Psoas muscle (tissue), 8 donors: ENCODE data around the gene TLE7. TPM values are rescaled to one million over a fixed set of nuclear protein-coding genes. Genes with fewer than 3 reads are reported as not detected.

ENCODE experiments used
- ATAC-seq, 4 donors: fragments of 200-7000 bp; cut with Tn5 transposase; one replicate each; pipeline ENCODE4 v1.9.1; 2020; ENCODE audit warnings: moderate library complexity in 3 of 4, mild to moderate bottlenecking in 2 of 4
- DNase-seq, 2 donors: peaks; one replicate each; pipeline ENCODE4 v3.0.0-alpha.2; 2020
- H3K27ac ChIP-seq: fragments of 200-600 bp; one replicate; pipeline ENCODE4 v1.8.0; 2022
- H3K27me3 ChIP-seq, 3 donors: fragments of 200-600 bp in 1 of 3; one replicate each; pipeline versions ENCODE4 v1.6.1 to v1.8.0; 2013 to 2022; ENCODE audit warnings: low read length in 2 of 3, mild to moderate bottlenecking in 2 of 3, moderate library complexity in 1 of 3; ENCODE audit not compliant: insufficient read depth in 3 of 3
- H3K36me3 ChIP-seq, 2 donors: fragments of 200-600 bp in 1 of 2; one replicate each; pipeline versions ENCODE4 v1.6.1 to v1.8.0; 2013 to 2022; ENCODE audit warnings: low read depth in 1 of 2, mild to moderate bottlenecking in 1 of 2, moderate library complexity in 1 of 2; ENCODE audit not compliant: insufficient read depth in 1 of 2
- H3K4me1 ChIP-seq: fragments of 200-600 bp; one replicate; pipeline ENCODE4 v1.8.0; 2022
- H3K4me3 ChIP-seq: fragments of 200-600 bp; one replicate; pipeline ENCODE4 v1.8.0; 2022; ENCODE audit warnings: mild to moderate bottlenecking
- H3K9me3 ChIP-seq: fragments of 200-600 bp; one replicate; pipeline ENCODE4 v1.8.0; 2022
- CTCF ChIP-seq: fragments of 200-600 bp; IDR thresholded peaks from one replicate; pipeline ENCODE4 v1.8.0; 2022; ENCODE audit warnings: antibody characterized with exemption
- WGBS, 3 donors: extraction: QIAGEN DNeasy Blood & Tissue Kit; methylation state at CpG; one replicate each; pipeline versions ENCODE4 v1.1.6 to v1.1.7; 2013; 5-methylcytosine and 5-hydroxymethylcytosine counted together
- intact Hi-C, 2 donors: fragments of 100-400 bp; cut with DNase I; formaldehyde crosslinking; loops; one replicate each; pipeline versions ENCODE4 v1.11.0 to v1.14.2; 2022
- polyA plus RNA-seq, 3 donors: library from polyadenylated mRNA; stranded (reverse); fragments of 200-250 nt; gene quantifications; one replicate each; pipeline ENCODE4 v1.2.3, GENCODE V29; 2013
- total RNA-seq, 4 donors: library from RNA; stranded (reverse); fragmentation: NEBNext Ultra II Directional in 2 of 4; extraction: Animal tissue kit (Norgen Biotek cat#: 25700) in 2 of 4; gene quantifications; one replicate each; pipeline versions ENCODE4 v1.2.1 to v1.2.4, GENCODE V29; 2021 to 2023
- donor health status: healthy with polysubstance abuse.
- donor health status: DM: no; HTN: no; CAD: no; lungs with moderate emphysema.
- donor health status: Bipolar disorder and iron deficiency.
- donor health status: healthy.
- donor health status: DM: yes; HTN: yes; CAD: no.
- donor health status: DM: no; HTN: no; CAD: no.
- donor health status: DM: no; HTN: no; CAD: no.
- donor health status: DM: yes; HTN: yes; CAD: no.

TLE7 gene
- total and polyA plus RNA-seq, 7 donors, result not detected

GRCh38 chr16:71406724-71407123 is 35.1 kb downstream of the TLE7 start:
- no peak for DNase-seq
- WGBS, 3 donors, result 57 to 67% (median 62%) methylated on average over 8 of the region's 8 CpGs
- intact Hi-C loops, result no loop called here

DNA sequence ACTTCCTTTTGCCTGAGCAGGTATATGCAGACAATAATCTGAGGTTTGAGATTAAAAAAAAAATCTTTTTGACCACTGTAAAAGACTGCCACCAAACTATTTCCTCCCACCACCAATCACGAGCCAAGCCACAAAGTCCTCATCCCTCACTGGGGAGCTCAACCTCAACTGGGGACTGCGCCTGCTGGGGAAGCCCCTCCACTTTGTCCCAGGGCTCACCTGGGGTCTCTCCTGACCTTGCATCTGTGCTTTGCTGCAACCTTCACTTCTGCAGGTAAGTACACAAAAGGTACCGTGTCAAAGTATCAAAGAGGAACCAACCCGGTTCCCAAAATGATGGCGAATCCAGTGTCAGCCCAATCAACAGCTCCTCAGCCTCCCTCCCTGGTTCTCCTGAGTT is 35.5 kb downstream of the TLE7 start:
- Histone ChIP-seq H3K4me3 (no peak overlapping the region), H3K4me1 (no peaks in the 10 kb centered on the region), H3K9me3 (no peaks in the 10 kb centered on the region), H3K36me3 (no peaks in the 10 kb centered on the region), H3K27ac (no peak overlapping the region), H3K27me3 (peaks cover 0 to 9% (median 1%) of the 10 kb centered on the region in 3 donors)
- no peak for DNase-seq
- 83 to 90% (median 88%) methylated on average over 5 of the region's 5 CpGs for WGBS, 3 donors
- TF ChIP-seq CTCF, result no peak
- intact Hi-C loops, result no loop called here
- ATAC-seq, result no peak

More at GRCh38 chr16:71406724-71407123, 35.1 kb downstream of the TLE7 start:
- Histone ChIP-seq H3K9me3 (no peaks in the 10 kb centered on the region), H3K36me3 (no peaks in the 10 kb centered on the region), H3K4me1 (no peaks in the 10 kb centered on the region), H3K27me3 (peaks cover 0 to 9% (median 1%) of the 10 kb centered on the region in 3 donors), H3K4me3 (no peak overlapping the region), H3K27ac (no peak overlapping the region)
- no peak for ATAC-seq
- TF ChIP-seq CTCF, result no peak

DNA sequence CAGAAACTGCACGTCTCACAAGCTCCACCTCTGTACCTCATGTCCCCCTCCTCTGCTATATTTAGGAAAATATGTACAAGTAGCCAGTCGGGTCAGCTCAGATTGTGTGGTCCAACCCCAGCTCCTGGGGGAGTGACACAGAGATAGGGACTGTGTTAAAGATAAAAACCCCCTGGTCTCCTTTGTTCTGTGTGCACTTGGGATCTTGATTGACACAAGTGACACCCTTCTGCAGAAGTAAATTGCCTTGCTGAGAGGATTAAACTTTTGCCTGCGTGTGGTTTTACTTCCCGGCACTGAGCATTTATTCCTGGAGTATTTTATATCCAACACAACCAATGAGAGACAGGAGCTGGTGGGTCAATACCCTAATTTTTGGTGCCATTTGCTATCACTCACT is 37.5 kb downstream of the TLE7 start:
- Histone ChIP-seq H3K27me3 (peaks cover 0 to 9% (median 1%) of the 10 kb centered on the region in 3 donors), H3K4me3 (no peak overlapping the region), H3K27ac (no peak overlapping the region), H3K36me3 (no peaks in the 10 kb centered on the region), H3K9me3 (no peaks in the 10 kb centered on the region), H3K4me1 (no peaks in the 10 kb centered on the region)
- ATAC-seq, result no peak
- intact Hi-C loops, result no loop called here
- WGBS, 3 donors, result 71 to 72% (median 71%) methylated on average over 4 of the region's 4 CpGs
- TF ChIP-seq CTCF, result no peak
- no peak for DNase-seq

GRCh38 chr16:71402674-71403073 is 39.2 kb downstream of the TLE7 start:
- Histone ChIP-seq H3K27ac (no peak overlapping the region), H3K4me3 (no peak overlapping the region), H3K36me3 (no peaks in the 10 kb centered on the region), H3K27me3 (peaks cover 0 to 2% (median 1%) of the 10 kb centered on the region in 3 donors), H3K9me3 (no peaks in the 10 kb centered on the region), H3K4me1 (no peaks in the 10 kb centered on the region)
- 70 to 78% (median 76%) methylated on average over 11 of the region's 11 CpGs for WGBS, 3 donors
- ATAC-seq, result no peak
- intact Hi-C loops, result no loop called here
- no peak for DNase-seq
- TF ChIP-seq CTCF, result no peak

- no peak for DNase-seq
Measured at GRCh38 chr16:71402007-71402406, 39.8 kb downstream of the TLE7 start.

More at GRCh38 chr16:71402007-71402406, 39.8 kb downstream of the TLE7 start:
- peaks cover 0 to 4% (median 2%) of the 10 kb centered on the region in 3 donors for H3K27me3 ChIP-seq
- no peak for ATAC-seq
- no peak overlapping the region for H3K4me3 ChIP-seq
- H3K9me3 ChIP-seq, result no peaks in the 10 kb centered on the region
- intact Hi-C loops, result no loop called here
- no peak for TF ChIP-seq CTCF
- no peak overlapping the region for H3K27ac ChIP-seq
- no peaks in the 10 kb centered on the region for H3K36me3 ChIP-seq
- 46 to 57% (median 54%) methylated on average over 6 of the region's 6 CpGs for WGBS, 3 donors
- no peaks in the 10 kb centered on the region for H3K4me1 ChIP-seq
